ENCODE measurements around the gene ZACN.
"Not testable (repeated sequence)": the region's sequence is repeated elsewhere in the genome, so short reads cannot be mapped to it uniquely, and the experiment has no call there.

The ZACN gene

GRCh38 chr17:76078370-76078769, 612 bp upstream of the ZACN start:
- in situ Hi-C loops (cut with HindIII; ENCODE audit: low pct_ligation_motif_present, low pct_unique_long_range_greater_than_20kb, low sequenced_read_pairs); DNase-seq: not testable (repeated sequence)

GRCh38 chr17:76079535-76079955, 563 bp downstream of the ZACN start:
- in situ Hi-C loops (cut with HindIII; ENCODE audit: low pct_ligation_motif_present, low pct_unique_long_range_greater_than_20kb, low sequenced_read_pairs): no loop called here

GRCh38 chr17:76079956-76080767, 1.2 kb downstream of the ZACN start:
- DNase-seq: no peak
- in situ Hi-C loops (cut with HindIII; ENCODE audit: low pct_ligation_motif_present, low pct_unique_long_range_greater_than_20kb, low sequenced_read_pairs): no loop called here

More at GRCh38 chr17:76079535-76079955, 563 bp downstream of the ZACN start:
- DNase-seq: no peak

GRCh38 chr17:76080768-76081287, 1.8 kb downstream of the ZACN start:
- in situ Hi-C loops (cut with HindIII; ENCODE audit: low pct_ligation_motif_present, low pct_unique_long_range_greater_than_20kb, low sequenced_read_pairs): no loop called here
- DNase-seq: no peak

GRCh38 chr17:76081295-76082210, 2.6 kb downstream of the ZACN start:
- DNase-seq: no peak
- in situ Hi-C loops (cut with HindIII; ENCODE audit: low pct_ligation_motif_present, low pct_unique_long_range_greater_than_20kb, low sequenced_read_pairs): no loop called here

GRCh38 chr17:76082326-76083251, 3.6 kb downstream of the ZACN start:
- in situ Hi-C loops (cut with HindIII; ENCODE audit: low pct_ligation_motif_present, low pct_unique_long_range_greater_than_20kb, low sequenced_read_pairs): no loop called here
- DNase-seq: no peak

- no peak for DNase-seq
- in situ Hi-C loops (cut with HindIII; ENCODE audit: low pct_ligation_motif_present, low pct_unique_long_range_greater_than_20kb, low sequenced_read_pairs): no loop called here
These were observed 4.7 kb downstream of the ZACN start for GRCh38 chr17:76083536-76084182.

- no peak for DNase-seq
These were observed 6.2 kb downstream of the ZACN start for GRCh38 chr17:76085066-76085730.

GRCh38 chr17:76085731-76086366, 6.9 kb downstream of the ZACN start:
- no peak for DNase-seq
- in situ Hi-C loops (cut with HindIII; ENCODE audit: low pct_ligation_motif_present, low pct_unique_long_range_greater_than_20kb, low sequenced_read_pairs): no loop called here

More at GRCh38 chr17:76085066-76085730, 6.2 kb downstream of the ZACN start:
- in situ Hi-C loops (cut with HindIII; ENCODE audit: low pct_ligation_motif_present, low pct_unique_long_range_greater_than_20kb, low sequenced_read_pairs): no loop called here

GRCh38 chr17:76086384-76086783, 7.4 kb downstream of the ZACN start:
- DNase-seq: no peak
- in situ Hi-C loops (cut with HindIII; ENCODE audit: low pct_ligation_motif_present, low pct_unique_long_range_greater_than_20kb, low sequenced_read_pairs): no loop called here

GRCh38 chr17:76087531-76087930, 8.5 kb downstream of the ZACN start:
- DNase-seq: no peak

GRCh38 chr17:76088041-76088867, 9.3 kb downstream of the ZACN start:
- no peak for DNase-seq
- in situ Hi-C loops (cut with HindIII; ENCODE audit: low pct_ligation_motif_present, low pct_unique_long_range_greater_than_20kb, low sequenced_read_pairs): no loop called here

More at GRCh38 chr17:76087531-76087930, 8.5 kb downstream of the ZACN start:
- in situ Hi-C loops (cut with HindIII; ENCODE audit: low pct_ligation_motif_present, low pct_unique_long_range_greater_than_20kb, low sequenced_read_pairs): no loop called here

- in situ Hi-C loops (cut with HindIII; ENCODE audit: low pct_ligation_motif_present, low pct_unique_long_range_greater_than_20kb, low sequenced_read_pairs): no loop called here
- no peak for DNase-seq
These were observed 10.0 kb downstream of the ZACN start for GRCh38 chr17:76088868-76089576.

- in situ Hi-C loops (cut with HindIII; ENCODE audit: low pct_ligation_motif_present, low pct_unique_long_range_greater_than_20kb, low sequenced_read_pairs): no loop called here
- no peak for DNase-seq
These were observed 10.9 kb downstream of the ZACN start for GRCh38 chr17:76089680-76090516.

All from ACHN (cell line).